Spleen (tissue), 11 donors: ENCODE data around the gene LYRM7. TPM values are rescaled to one million over a fixed set of nuclear protein-coding genes. Genes with fewer than 3 reads are reported as not detected.

Experiments used
- DNase-seq: peaks from one replicate; pipeline ENCODE4 v3.0.0-alpha.2; 2020
- H3K27ac ChIP-seq, 8 donors: fragments of 200-600 bp; sonication (generic) in 7 of 8; 1 replicate in 4 of 8; 2 replicates in 4 of 8; pipeline versions ENCODE4 v1.5.0 to v1.8.0; 2016 to 2021; ENCODE audit warnings: inconsistent platforms in 4 of 8, mild to moderate bottlenecking in 4 of 8, moderate library complexity in 1 of 8
- H3K27me3 ChIP-seq, 7 donors: fragments of 200-600 bp; sonication (generic) in 6 of 7; replicated peaks in 1 of 7; 1 replicate in 4 of 7; 2 replicates in 3 of 7; pipeline versions ENCODE4 v1.5.0 to v1.8.0; 2016 to 2021; ENCODE audit warnings: inconsistent platforms in 3 of 7, mild to moderate bottlenecking in 1 of 7
- H3K36me3 ChIP-seq, 6 donors: fragments of 200-600 bp; sonication (generic) in 5 of 6; 1 replicate in 4 of 6; 2 replicates in 2 of 6; pipeline versions ENCODE4 v1.5.0 to v1.8.0; 2016 to 2021; ENCODE audit warnings: inconsistent platforms in 2 of 6
- H3K4me1 ChIP-seq, 6 donors: fragments of 200-600 bp; sonication (generic) in 5 of 6; 1 replicate in 3 of 6; 2 replicates in 3 of 6; pipeline versions ENCODE4 v1.5.0 to v1.8.0; 2016 to 2021; ENCODE audit warnings: inconsistent platforms in 3 of 6
- H3K4me3 ChIP-seq, 8 donors: fragments of 200-600 bp; sonication (generic) in 7 of 8; 1 replicate in 4 of 8; 2 replicates in 4 of 8; pipeline versions ENCODE4 v1.5.0 to v1.8.0; 2016 to 2021; ENCODE audit warnings: inconsistent platforms in 4 of 8, mild to moderate bottlenecking in 4 of 8, moderate library complexity in 2 of 8
- H3K9me3 ChIP-seq, 8 donors: fragments of 200-600 bp; sonication (generic) in 7 of 8; 1 replicate in 4 of 8; 2 replicates in 4 of 8; pipeline versions ENCODE4 v1.5.0 to v1.8.0; 2016 to 2021; ENCODE audit warnings: inconsistent platforms in 4 of 8
- POLR2A ChIP-seq, 3 donors: fragments of 450-650 bp; IDR thresholded peaks; one replicate each; pipeline ENCODE4 v1.5.1; 2017; ENCODE audit warnings: antibody characterized with exemption in 3 of 3, mild to moderate bottlenecking in 1 of 3
- POLR2AphosphoS5 ChIP-seq, 3 donors: sonication (generic); formaldehyde crosslinking; IDR thresholded peaks; one replicate each; pipeline ENCODE4 v1.5.1; 2017; ENCODE audit warnings: antibody characterized with exemption in 3 of 3
- WGBS, 5 donors: extraction: QIAGEN DNeasy Blood & Tissue Kit in 3 of 5; methylation state at CpG; one replicate each; pipeline versions ENCODE4 v1.1.5 to v1.1.7; 2013 to 2018; 5-methylcytosine and 5-hydroxymethylcytosine counted together
- intact Hi-C: fragments of 100-400 bp; cut with DNase I; formaldehyde crosslinking; loops from one replicate; pipeline ENCODE4 v1.15.0; 2023; ENCODE audit warnings: low total_unique reads
- polyA plus RNA-seq, 3 donors: library from polyadenylated mRNA; stranded (reverse); fragments of 200-250 nt; gene quantifications; one replicate each; pipeline ENCODE4 v1.2.1, GENCODE V29; 2013
- total RNA-seq, 7 donors: library from RNA; depleted of rRNA in 3 of 7; stranded (reverse); fragments of >200 nt in 3 of 7; fragmentation: NEBNext Ultra II Directional in 4 of 7; extraction: Animal tissue kit (Norgen Biotek cat#: 25700) in 4 of 7; gene quantifications; one replicate each; pipeline versions ENCODE4 v1.1.0 to v1.2.1, GENCODE V29; 2016 to 2021
- TF ChIP-seq, protein P1 (sequence below), 11 experiments: fragments of 200-600 bp in 7 of 11; fragments of 450-650 bp in 4 of 11; sonication (generic) in 4 of 11; IDR thresholded peaks in 8 of 11; conservative IDR thresholded peaks in 3 of 11; 1 replicate in 7 of 11; 2 replicates in 4 of 11; pipeline versions ENCODE4 v1.4.0 to v1.8.0; 2016 to 2021; ENCODE audit warnings: antibody characterized with exemption in 11 of 11, inconsistent platforms in 4 of 11, mild to moderate bottlenecking in 1 of 11
- donor health status: healthy with polysubstance abuse.
- donor health status: DM: no; HTN: no; CAD: no; lungs with moderate emphysema.
- donor health status: DM: no; HTN: no; CAD: no.
- donor health status: Bipolar disorder and iron deficiency.
- donor health status: healthy.
- donor health status: DM: no; HTN: no; CAD: no.
- donor health status: DM: yes; HTN: yes; CAD: no.

LYRM7 gene
- total and polyA plus RNA-seq, 10 donors, result 3.2 to 13.3 (median 9.0) TPM

DNA sequence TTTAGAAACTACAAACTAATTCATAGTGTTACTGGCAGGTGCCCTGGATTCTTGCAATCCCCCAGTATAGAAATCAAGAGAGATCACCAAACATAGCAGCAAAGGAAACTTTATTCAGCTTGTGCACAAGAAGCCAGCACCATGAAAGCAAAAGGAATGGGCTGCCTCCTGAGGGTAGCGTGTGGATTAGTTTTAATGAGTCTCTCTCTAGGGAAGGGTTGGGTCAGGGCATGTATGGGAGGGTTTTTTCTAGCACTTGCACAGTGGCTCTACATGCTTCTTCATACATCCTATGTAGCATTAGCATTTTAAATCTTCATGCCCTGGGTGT is 38.4 kb downstream of the LYRM7 start:
- intact Hi-C loops, result no loop called here
- Histone ChIP-seq H3K36me3 (no peaks in the 10 kb centered on the region), H3K9me3 (no peaks in the 10 kb centered on the region), H3K4me1 (peaks cover 1 to 75% (median 32%) of the 10 kb centered on the region in 6 donors), H3K4me3 (no peak overlapping the region), H3K27ac (peak overlapping the region in 7 of 8 donors; percentile 63 to 88 (median 79)), H3K27me3 (no peaks in the 10 kb centered on the region)
- TF ChIP-seq POLR2A (IDR thresholded peaks at IDR 0.05) (no peak), POLR2AphosphoS5 (IDR thresholded peaks at IDR 0.05) (no peak)
- TF ChIP-seq, protein P1, sequence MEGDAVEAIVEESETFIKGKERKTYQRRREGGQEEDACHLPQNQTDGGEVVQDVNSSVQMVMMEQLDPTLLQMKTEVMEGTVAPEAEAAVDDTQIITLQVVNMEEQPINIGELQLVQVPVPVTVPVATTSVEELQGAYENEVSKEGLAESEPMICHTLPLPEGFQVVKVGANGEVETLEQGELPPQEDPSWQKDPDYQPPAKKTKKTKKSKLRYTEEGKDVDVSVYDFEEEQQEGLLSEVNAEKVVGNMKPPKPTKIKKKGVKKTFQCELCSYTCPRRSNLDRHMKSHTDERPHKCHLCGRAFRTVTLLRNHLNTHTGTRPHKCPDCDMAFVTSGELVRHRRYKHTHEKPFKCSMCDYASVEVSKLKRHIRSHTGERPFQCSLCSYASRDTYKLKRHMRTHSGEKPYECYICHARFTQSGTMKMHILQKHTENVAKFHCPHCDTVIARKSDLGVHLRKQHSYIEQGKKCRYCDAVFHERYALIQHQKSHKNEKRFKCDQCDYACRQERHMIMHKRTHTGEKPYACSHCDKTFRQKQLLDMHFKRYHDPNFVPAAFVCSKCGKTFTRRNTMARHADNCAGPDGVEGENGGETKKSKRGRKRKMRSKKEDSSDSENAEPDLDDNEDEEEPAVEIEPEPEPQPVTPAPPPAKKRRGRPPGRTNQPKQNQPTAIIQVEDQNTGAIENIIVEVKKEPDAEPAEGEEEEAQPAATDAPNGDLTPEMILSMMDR (IDR thresholded peaks at IDR 0.05 in 8 of 11, conservative IDR thresholded peaks at IDR 0.05 in 3 of 11), result no peak
- DNase-seq, result no peak
- 0 to 50% (median 29%) methylated on average over 1 of the region's 1 CpG for WGBS, 5 donors

DNA sequence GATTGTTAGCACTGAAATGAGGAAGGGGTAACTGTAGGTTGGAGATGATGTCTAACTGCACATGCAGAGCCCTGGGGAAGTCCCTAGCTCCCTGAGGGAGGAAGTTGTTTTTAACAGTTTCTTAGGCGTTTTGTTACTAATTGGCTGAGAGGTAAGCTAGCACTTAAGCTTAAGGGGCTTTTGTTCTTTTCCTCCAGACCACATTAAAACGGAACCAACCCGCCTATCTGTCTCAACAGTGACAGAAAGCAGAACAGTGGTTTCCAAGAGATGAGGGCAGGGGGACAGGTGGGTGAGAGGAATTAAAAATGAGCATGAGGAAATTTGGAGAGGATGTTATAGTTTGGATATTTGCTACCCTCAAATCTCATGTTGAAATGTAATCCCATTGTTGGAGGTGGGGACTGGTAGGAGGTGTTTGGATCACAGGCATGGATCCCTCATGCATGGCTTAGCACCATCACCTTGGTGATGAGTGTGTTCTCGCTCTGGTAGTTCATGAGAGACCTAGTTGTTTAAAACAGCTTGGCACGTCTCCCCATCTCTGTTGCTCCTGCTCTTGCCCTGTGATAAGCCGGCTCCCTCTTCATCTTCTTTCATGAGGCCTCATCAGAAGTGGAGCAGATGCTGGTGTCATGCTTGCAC is 38.9 kb downstream of the LYRM7 start:
- WGBS, 5 donors, result 11 to 31% (median 19%) methylated on average over 6 of the region's 6 CpGs
- Histone ChIP-seq H3K27ac (peak overlapping the region; percentile 55 to 88 (median 78)), H3K4me3 (peak overlapping the region; percentile 8 to 61 (median 16))

DNA sequence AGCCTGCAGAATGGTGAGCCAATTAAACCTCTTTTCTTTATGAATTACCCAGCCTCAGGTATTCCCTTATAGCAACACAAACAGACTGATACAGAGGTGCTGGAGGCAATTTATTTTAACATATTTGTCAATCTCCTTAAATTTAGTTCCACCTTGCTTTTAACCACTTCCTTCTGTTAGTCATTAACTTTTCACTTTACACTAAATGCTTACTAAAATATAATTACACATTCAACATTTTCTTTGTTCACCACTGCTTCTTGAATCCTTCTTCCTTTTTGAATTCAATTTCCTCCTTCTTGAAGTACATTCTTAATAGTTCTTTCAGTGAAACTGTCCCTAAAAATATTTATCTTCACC is 39.4 kb downstream of the LYRM7 start:
- Histone ChIP-seq H3K4me1 (peaks cover 3 to 85% (median 41%) of the 10 kb centered on the region in 6 donors), H3K27ac (peak overlapping the region; percentile 55 to 88 (median 78)), H3K27me3 (no peaks in the 10 kb centered on the region), H3K4me3 (peak overlapping the region; percentile 8 to 61 (median 16)), H3K9me3 (no peaks in the 10 kb centered on the region), H3K36me3 (no peaks in the 10 kb centered on the region)
- intact Hi-C loops, result no loop called here
- TF ChIP-seq POLR2A (IDR thresholded peaks at IDR 0.05), result no peak
- TF ChIP-seq POLR2AphosphoS5 (IDR thresholded peaks at IDR 0.05), result no peak
- TF ChIP-seq, protein P1 (IDR thresholded peaks at IDR 0.05 in 8 of 11, conservative IDR thresholded peaks at IDR 0.05 in 3 of 11), result no peak
- no peak for DNase-seq

More for the DNA sequence above, 38.9 kb downstream of the LYRM7 start:
- TF ChIP-seq, protein P1 (IDR thresholded peaks at IDR 0.05 in 8 of 11, conservative IDR thresholded peaks at IDR 0.05 in 3 of 11), result no peak
- TF ChIP-seq POLR2A (IDR thresholded peaks at IDR 0.05) (peak in 1 of 3 donors; percentile 33), POLR2AphosphoS5 (IDR thresholded peaks at IDR 0.05) (peak in 1 of 3 donors; percentile 81)
- intact Hi-C loops, result no loop called here
- Histone ChIP-seq H3K9me3 (no peaks in the 10 kb centered on the region), H3K36me3 (no peaks in the 10 kb centered on the region), H3K4me1 (peaks cover 3 to 80% (median 37%) of the 10 kb centered on the region in 6 donors), H3K27me3 (no peaks in the 10 kb centered on the region)
- DNase-seq, result no peak

DNA sequence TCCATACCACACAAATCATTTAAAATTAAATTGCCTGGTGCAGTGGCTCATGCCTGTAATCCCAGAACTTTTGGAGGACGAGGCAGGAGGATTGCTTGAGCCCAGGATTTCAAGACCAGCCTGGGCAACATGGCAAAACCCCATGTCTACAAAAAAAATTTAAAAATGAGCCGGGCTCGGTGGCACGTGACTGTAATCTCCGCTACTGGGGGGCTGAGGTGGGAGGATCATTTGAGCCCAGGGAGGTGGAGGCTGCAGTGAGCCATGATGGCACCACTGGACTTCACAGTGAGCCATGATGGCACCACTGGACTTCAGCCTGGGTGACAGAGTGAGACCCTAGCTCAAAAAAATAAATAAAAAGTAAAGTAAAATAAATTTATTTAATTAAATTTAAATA is 40.9 kb downstream of the LYRM7 start:
- Histone ChIP-seq H3K9me3 (no peaks in the 10 kb centered on the region), H3K4me1 (peaks cover 3 to 88% (median 44%) of the 10 kb centered on the region in 6 donors), H3K27ac (peak overlapping the region; percentile 49 to 88 (median 78)), H3K27me3 (no peaks in the 10 kb centered on the region), H3K36me3 (no peaks in the 10 kb centered on the region), H3K4me3 (peak overlapping the region in 5 of 8 donors; percentile 13 to 61 (median 22))
- 85 to 91% (median 86%) methylated on average over 5 of the region's 5 CpGs for WGBS, 5 donors
- no peak for DNase-seq
- intact Hi-C loops, result no loop called here
- no peak for TF ChIP-seq POLR2A (IDR thresholded peaks at IDR 0.05)
- TF ChIP-seq, protein P1 (IDR thresholded peaks at IDR 0.05 in 8 of 11, conservative IDR thresholded peaks at IDR 0.05 in 3 of 11), result no peak
